ENCODE measurements around the gene PGPEP1.
"Not testable (repeated sequence)": the region's sequence is repeated elsewhere in the genome, so short reads cannot be mapped to it uniquely, and the experiment has no call there.

The PGPEP1 gene

GRCh38 chr19:18332917-18333530 is 7.4 kb upstream of the PGPEP1 start:
- DNase-seq = no peak

GRCh38 chr19:18333680-18334079 is 6.7 kb upstream of the PGPEP1 start:
- no peak for DNase-seq

GRCh38 chr19:18336121-18336520 is 4.3 kb upstream of the PGPEP1 start:
- no peak for DNase-seq

DNA sequence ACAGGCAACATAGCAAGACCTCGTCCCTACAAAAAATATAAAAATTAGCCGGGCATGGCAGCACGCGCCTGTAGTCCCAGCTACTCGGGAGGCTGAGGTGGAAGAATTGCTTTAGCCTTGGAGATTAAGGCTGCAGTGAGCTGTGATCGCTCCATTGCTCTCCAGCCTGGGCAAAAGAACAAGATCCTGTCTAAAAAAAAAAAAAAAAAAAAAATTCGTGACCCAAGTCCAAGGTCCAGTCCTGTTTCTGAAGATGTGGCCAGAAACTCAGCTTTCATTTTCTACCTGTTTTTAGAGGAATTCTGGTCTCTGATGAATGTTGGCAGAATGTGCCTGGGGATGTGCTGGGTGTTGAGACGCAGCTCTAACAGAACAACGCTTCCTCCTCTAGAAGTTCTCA is 1.9 kb upstream of the PGPEP1 start:
- no peak for DNase-seq

DNA sequence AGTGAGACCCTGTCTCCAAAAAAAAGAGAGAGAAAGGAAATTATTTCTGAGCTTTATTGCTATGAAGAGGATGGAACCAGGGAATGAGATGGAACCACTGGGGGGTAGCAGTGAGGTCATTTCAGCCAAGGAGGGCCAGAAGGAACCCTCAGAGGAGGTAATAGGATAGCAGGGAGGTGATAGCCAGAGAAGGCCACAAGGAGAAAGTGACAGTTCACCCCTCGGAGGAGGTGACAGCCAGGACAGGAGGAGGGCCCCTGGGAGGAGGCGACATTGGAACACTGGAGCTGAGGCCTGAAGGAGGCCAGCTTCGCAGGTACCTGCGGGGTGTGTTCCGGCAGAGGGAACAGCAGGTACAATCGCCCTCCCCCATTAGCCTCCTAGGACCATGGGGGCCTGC is 675 bp upstream of the PGPEP1 start:
- no peak for DNase-seq

GRCh38 chr19:18340990-18341868 is 831 bp downstream of the PGPEP1 start:
- DNase-seq = no peak

GRCh38 chr19:18342090-18342632 is 1.8 kb downstream of the PGPEP1 start:
- no peak for DNase-seq

- no peak for DNase-seq
Observed at GRCh38 chr19:18344582-18344950, 4.2 kb downstream of the PGPEP1 start.

DNA sequence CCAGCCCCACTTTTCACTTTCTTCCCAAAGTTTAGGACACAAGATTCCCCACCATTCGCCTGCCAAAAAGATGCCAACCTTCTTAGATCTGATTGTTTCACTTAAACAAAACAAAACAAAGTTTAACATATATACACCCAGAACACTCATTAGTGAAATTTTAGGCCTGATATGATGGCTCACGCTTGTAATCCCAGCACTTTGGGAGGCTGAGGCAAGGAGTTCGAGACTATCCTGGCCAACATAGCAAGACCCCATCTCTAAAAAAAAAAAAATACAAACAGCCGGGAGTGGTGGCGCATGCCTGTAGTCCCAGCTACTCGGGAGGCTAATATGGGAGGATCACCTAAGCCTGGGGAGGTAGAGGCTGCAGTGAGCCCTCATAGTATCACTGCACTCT is 4.9 kb downstream of the PGPEP1 start:
- DNase-seq = no peak

GRCh38 chr19:18346091-18346490 is 5.7 kb downstream of the PGPEP1 start:
- no peak for DNase-seq

DNA sequence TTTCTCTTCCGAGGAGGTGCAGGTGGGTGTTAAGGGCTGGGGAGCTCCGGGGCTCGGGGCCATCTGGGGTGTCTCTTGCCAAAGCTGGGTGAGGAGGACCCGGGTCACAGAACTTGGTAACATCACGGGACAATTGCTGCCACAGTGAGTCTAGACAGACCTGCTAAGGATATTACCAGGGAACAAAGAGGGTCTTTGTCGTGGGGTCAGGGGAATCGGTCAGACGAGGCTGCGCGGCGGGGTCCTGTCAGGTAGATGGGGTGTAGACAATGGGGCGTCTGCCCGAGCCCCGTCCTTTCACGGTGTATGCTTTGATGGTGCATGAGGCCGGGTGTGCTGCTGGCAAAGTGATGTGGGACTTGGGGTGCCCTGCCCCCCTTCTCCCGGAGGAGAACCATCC is 7.8 kb downstream of the PGPEP1 start:
- DNase-seq = no peak

- not testable (repeated sequence) for DNase-seq
Observed at GRCh38 chr19:18348818-18349339, 8.5 kb downstream of the PGPEP1 start.

- peak; percentile 48 for DNase-seq
Observed at GRCh38 chr19:18349524-18350128, 9.2 kb downstream of the PGPEP1 start.

DNA sequence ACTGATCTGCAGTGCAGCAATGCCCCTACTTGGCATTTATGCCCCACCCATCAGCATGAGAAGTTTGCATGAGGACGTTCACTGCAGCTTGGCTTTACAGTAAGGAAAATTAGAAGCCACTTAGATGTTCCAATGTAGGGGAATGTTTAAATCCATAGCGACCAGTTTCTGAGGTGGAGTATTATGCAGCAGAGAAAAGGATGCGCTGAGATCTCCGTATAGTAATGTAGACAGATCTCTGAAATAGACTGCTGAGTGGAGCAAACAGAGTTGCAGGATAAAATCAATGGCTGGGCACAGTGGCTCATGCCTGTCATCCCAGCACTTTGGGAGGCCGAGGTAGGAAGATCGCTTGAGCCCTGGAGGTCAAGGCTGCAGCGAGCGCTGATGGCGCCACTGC is 10.1 kb downstream of the PGPEP1 start:
- no peak for DNase-seq

- no peak for DNase-seq
Observed at GRCh38 chr19:18351544-18351943, 11.1 kb downstream of the PGPEP1 start.

GRCh38 chr19:18353378-18354005 is 13.1 kb downstream of the PGPEP1 start:
- DNase-seq = no peak

- DNase-seq = not testable (repeated sequence)
Observed at GRCh38 chr19:18354743-18355142, 14.3 kb downstream of the PGPEP1 start.

DNA sequence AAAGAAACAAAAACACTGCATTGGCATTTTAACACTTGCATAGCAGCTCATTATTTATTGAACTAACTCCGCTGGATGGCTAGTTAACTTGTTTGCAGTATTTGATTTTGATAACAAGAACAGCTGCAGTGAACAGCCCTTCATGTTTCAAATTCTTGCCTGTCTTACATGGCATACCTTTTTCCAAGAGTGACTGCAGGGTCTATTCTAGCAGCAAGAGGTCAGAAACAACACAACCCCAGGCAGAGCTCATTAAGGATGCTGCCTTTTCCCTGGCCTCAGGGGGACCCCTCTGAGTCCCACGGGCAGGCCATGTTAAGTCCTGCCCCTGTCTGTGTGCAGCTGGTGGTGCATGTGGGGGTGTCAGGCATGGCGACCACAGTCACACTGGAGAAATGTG is 16.6 kb downstream of the PGPEP1 start:
- no peak for DNase-seq

- no peak for DNase-seq
Observed at GRCh38 chr19:18361646-18362045, 21.2 kb downstream of the PGPEP1 start.

DNA sequence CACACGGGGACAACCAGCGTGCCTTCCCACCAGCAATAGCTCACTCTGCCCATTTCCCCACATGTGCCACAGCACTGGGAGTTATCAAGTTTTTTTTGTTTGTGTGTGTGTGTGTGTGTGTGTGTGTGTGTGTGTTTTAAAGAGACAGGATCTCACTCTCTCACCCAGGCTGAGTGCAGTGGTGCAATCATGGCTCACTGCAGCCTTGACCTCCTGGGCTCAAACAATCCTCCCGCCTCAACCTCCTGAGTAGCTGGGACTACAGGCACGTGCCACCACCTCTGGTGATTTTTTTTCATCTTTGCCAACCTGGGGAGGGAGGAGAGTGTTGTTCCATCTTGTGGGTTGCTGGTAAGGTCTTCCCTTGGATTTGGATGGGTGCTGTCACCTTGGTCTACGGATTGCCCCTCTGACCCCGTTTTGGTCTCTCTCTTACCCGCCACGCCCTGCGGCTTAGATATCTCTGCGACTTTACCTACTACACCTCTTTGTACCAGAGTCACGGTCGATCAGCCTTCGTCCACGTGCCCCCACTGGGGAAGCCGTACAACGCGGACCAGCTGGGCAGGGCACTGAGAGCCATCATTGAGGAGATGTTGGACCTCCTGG is 22.6 kb downstream of the PGPEP1 start:
- no peak for DNase-seq

DNA sequence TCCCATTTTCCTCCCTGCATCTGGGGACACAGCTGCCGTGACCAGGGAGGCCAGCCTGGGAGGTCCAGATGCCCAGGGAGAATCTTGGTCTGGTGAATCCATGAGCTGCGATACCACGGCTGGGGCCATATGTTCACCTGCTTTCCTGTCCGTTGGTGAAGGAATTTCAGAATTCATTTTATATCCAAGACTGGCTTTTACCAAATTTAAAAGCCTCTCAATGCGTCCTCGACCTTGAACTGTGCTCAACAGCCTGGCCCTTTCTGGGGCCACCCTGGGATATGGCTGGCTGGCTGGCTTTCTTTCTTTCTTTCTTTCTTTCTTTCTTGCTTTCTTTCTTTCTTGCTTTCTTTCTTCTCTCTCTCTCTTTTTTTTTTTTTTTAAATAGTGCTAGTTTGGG is 23.4 kb downstream of the PGPEP1 start:
- DNase-seq = no peak

- DNase-seq = not testable (repeated sequence)
Observed at GRCh38 chr19:18364277-18364825, 24.0 kb downstream of the PGPEP1 start.
